Astrocyte of the hippocampus (primary cell): Measurements from ENCODE around the gene C7orf33.
"Not testable (repeated sequence)": the region's sequence is repeated elsewhere in the genome, so short reads cannot be mapped to it uniquely, and the experiment has no call there.

Experiments
- DNase-seq: peaks from one replicate; pipeline ENCODE4 v3.0.0; 2011; ENCODE audit warnings: low read depth, low spot score

The C7orf33 gene

GRCh38 chr7:148590471-148590870, at the start of gene C7orf33:
Gene C7orf33, plus strand, starts transcription at chr7:148590766. Its CDS starts 160 bp downstream, at chr7:148590926.
- no peak for DNase-seq

GRCh38 chr7:148541891-148542504, 48.6 kb upstream of the C7orf33 start:
- no peak for DNase-seq

- DNase-seq: no peak
Measured at GRCh38 chr7:148543302-148543701, 47.3 kb upstream of the C7orf33 start.

DNA sequence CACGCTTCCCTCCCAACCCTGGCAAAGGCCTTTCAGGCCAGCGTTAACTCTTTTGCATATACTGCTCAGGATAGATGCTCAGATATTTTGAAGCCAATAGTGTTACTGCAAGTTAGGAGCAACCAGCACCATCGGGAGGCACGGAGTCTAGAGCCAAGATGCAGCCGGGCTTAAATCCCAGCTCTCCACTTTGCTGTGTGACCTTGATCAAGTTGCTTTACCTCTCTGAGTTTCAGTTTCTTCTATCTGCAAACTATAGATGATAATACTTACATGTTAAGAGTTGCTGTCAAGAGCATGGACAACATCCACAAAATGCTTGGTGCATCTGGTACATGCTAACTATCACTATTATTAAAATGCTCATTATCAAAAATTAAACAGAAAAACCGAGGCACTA, 45.4 kb upstream of the C7orf33 start:
- no peak for DNase-seq

GRCh38 chr7:148545932-148546331, 44.6 kb upstream of the C7orf33 start:
- no peak for DNase-seq

GRCh38 chr7:148546857-148547256, 43.7 kb upstream of the C7orf33 start:
- no peak for DNase-seq

GRCh38 chr7:148547951-148548350, 42.6 kb upstream of the C7orf33 start:
- no peak for DNase-seq

DNA sequence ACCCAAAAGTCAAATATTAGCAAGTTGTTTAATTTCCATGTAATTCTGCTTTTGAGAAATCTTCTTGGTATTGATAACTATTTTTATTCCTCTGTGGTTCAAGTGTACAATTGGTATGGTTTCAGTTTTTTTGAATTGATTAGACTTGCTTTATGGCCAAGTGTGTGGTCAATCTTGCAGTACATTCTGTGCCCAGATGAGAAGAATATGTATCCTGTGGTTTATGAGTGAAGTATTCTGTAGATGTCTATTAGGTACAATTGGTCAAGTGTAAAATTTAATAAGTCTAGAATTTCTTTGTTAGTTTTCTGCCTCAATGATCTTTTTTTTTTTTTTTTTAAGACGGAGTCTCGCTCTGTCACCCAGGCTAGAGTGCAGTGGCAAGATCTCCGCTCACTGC, 36.6 kb upstream of the C7orf33 start:
- no peak for DNase-seq

GRCh38 chr7:148556892-148557291, 33.7 kb upstream of the C7orf33 start:
- no peak for DNase-seq

GRCh38 chr7:148558914-148559313, 31.7 kb upstream of the C7orf33 start:
- DNase-seq: no peak

DNA sequence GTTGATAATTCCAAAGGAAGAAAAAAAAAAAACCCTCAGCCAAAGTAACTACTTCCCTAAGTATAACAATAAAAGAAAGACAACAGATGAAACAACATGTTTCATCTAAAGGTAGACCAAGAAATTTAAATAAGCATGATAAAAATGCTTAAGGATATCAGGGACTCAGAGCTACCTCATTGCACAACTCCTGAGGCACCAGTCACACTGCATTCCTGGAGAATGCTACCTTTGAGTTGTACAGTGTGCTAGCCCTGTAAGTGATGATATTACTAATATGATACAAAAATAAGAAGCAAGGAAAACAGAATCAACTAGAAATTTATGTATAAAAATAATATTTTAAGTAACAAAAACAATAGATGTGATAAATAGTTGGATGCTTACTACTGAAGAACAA, 29.5 kb upstream of the C7orf33 start:
- no peak for DNase-seq

DNA sequence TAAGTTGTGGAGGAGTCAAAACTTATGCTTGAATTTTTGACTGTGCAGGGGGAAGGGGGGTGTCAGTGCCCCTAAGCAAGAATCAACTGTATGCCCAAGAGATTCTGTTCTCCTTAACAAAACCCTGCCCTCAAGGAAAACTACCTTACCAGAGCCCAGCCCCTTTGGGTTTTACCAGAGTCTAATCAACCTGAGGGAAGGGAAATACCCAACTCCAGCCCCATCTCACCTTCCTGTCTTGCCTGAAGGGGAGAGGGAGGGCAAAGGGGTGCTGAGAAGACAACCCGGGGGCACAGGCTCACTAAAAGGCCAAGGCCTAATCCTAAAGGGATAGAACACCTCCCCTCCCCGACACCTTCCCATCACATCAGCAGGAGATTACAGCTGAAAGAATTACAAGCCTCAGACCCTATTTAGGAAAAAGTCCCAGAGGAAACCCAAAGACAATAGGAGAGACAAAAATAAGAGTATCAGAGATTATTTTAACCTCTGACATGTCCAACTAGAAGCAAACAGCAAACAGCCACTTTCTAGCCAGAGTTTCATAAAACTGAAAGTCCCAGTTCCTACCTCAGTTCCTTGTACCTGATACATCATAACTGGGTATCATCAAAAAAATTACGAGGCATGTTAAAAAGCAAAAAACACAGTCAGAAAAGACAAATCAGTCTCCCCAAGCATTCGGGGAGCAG, 26.8 kb upstream of the C7orf33 start:
- DNase-seq: no peak

- DNase-seq: not testable (repeated sequence)
Measured at GRCh38 chr7:148564275-148564951, 26.2 kb upstream of the C7orf33 start.

GRCh38 chr7:148566736-148567135, 23.8 kb upstream of the C7orf33 start:
- DNase-seq: no peak

DNA sequence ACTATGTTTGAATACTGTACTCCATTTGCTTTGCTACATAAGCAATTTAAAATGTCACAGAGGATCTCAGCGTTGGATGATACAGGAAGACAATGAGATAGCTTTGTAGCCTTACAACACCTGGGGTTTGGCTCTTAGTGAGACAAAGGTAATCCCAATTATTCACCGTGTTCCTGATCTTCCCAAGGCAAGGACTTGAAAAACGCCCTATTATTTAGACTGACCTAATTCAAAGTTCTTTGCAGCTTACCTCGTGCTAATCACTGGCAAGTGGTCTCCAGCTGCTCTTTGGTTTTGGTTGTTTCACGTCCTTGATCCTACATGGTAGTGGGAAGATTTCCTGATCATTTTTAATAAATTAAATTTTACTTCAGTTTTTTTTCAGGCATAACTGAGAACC, 23.0 kb upstream of the C7orf33 start:
- no peak for DNase-seq

GRCh38 chr7:148570510-148570909, 20.1 kb upstream of the C7orf33 start:
- no peak for DNase-seq

GRCh38 chr7:148570973-148571372, 19.6 kb upstream of the C7orf33 start:
- DNase-seq: not testable (repeated sequence)

GRCh38 chr7:148571381-148571780, 19.2 kb upstream of the C7orf33 start:
- no peak for DNase-seq

DNA sequence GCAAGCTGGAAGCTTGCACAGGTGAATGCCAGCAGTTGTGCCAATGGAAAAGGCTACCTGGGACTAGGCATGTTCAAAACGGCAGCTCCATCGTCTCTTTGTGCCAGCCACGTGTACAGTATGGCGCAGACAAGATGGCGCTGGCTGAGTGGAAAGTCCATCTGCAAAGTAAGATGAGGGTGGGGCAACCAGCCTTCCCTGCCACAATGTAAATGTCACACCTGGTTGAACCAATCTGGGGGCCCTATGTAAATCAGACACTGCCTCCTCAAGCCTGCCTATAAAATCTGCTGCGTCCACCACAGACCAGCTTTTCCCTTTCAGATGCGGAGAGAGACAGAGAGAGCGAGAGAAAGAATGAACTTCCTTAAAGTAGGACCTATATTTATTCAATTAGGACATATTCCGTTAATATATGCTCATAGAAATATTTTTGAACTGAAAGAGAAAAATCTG, 18.5 kb upstream of the C7orf33 start:
- no peak for DNase-seq

DNA sequence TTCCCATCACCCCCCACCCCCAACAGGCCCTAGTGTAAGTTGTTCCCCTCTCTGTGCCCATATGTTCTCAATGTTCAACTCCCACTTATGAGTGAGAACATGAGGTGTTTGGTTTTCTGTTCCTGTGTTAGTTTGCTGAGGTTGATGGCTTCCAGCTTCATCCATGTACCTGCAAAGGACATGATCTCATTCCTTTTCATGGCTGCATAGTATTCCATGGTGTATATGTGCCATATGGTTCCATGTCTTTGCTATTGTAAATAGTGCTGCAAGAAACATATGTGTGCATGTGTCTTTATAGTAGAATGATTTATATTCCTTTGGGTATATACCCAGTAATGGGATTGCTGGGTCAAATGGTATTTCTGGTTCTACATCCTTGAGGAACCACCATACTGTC, 17.0 kb upstream of the C7orf33 start:
- DNase-seq: not testable (repeated sequence)

- DNase-seq: peak; percentile 84
Measured at GRCh38 chr7:148575640-148576411, 14.7 kb upstream of the C7orf33 start.

DNA sequence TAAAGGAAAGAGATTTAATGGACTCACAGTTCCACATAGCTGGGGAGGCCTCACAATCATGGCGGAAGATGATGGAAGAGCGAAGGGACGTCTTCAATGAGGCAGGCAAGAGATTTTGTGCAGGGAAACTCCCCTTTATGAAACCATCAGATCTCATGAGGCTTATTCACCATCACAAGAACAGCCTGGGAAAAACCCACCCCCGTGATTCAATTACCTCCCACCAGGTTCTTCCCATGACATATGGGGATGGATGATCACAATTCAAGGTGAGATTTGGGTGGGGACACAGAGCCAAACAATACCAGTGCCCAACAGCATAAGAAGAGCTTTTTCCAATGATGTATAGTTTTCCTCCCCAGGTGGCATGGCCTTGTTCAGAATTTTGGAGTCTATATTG, 11.2 kb upstream of the C7orf33 start:
- no peak for DNase-seq
